Lower leg skin (tissue), 3 donors: ENCODE results near the gene NGEF.

Experiments
- POLR2A ChIP-seq, 2 donors: fragments of 450-650 bp; IDR thresholded peaks; one replicate each; pipeline ENCODE4 v1.6.1; 2016 to 2017; ENCODE audit warnings: antibody characterized with exemption in 2 of 2, mild to moderate bottlenecking in 1 of 2, moderate library complexity in 1 of 2
- TF ChIP-seq, protein P1 (sequence below), 3 donors: fragments of 450-650 bp; IDR thresholded peaks; one replicate each; pipeline ENCODE4 v1.5.1; 2016; ENCODE audit warnings: antibody characterized with exemption in 3 of 3, mild to moderate bottlenecking in 3 of 3, moderate library complexity in 2 of 3

GRCh38 chr2:232910376-232910775 is 102.7 kb downstream of the NGEF start:
- TF ChIP-seq, protein P1, sequence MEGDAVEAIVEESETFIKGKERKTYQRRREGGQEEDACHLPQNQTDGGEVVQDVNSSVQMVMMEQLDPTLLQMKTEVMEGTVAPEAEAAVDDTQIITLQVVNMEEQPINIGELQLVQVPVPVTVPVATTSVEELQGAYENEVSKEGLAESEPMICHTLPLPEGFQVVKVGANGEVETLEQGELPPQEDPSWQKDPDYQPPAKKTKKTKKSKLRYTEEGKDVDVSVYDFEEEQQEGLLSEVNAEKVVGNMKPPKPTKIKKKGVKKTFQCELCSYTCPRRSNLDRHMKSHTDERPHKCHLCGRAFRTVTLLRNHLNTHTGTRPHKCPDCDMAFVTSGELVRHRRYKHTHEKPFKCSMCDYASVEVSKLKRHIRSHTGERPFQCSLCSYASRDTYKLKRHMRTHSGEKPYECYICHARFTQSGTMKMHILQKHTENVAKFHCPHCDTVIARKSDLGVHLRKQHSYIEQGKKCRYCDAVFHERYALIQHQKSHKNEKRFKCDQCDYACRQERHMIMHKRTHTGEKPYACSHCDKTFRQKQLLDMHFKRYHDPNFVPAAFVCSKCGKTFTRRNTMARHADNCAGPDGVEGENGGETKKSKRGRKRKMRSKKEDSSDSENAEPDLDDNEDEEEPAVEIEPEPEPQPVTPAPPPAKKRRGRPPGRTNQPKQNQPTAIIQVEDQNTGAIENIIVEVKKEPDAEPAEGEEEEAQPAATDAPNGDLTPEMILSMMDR (IDR thresholded peaks at IDR 0.05): no peak
- no peak for TF ChIP-seq POLR2A (IDR thresholded peaks at IDR 0.05)
